AG04450 (cell line): ENCODE results near the gene GAL3ST3. TPM values are rescaled to one million over a fixed set of nuclear protein-coding genes. Genes with fewer than 3 reads are reported as not detected.
A peak's percentile ranks its signal among the peaks of the same experiment; 100 is the strongest.

Source experiments
- CTCF ChIA-PET: fragments of 300-600, 350-600 bp; formaldehyde crosslinking; extraction: SDS; loops from one replicate; lab custom pipeline; 2022; ENCODE audit warnings: antibody characterized with exemption, inconsistent platforms; lab: Charles Lee
- POLR2A ChIA-PET: fragments of 350-600 bp; formaldehyde crosslinking; extraction: SDS; loops from one replicate; lab custom pipeline; 2021; ENCODE audit warnings: antibody characterized with exemption, inconsistent platforms; lab: Yijun Ruan, JAX
- DNase-seq: peaks from one replicate; pipeline ENCODE4 v3.0.0-alpha.2; 2011; ENCODE audit warnings: low read depth, low spot score
- H3K27ac ChIP-seq: one replicate; pipeline ENCODE4 v1.5.1; 2012; ENCODE audit warnings: low read depth, low read length, control low read depth
- H3K27me3 ChIP-seq: one replicate; pipeline ENCODE4 v1.6.0; 2012; ENCODE audit warnings: low read length; ENCODE audit not compliant: control insufficient read depth, insufficient read depth
- H3K4me3 ChIP-seq: 2 replicates; pipeline ENCODE4 v1.5.1; 2011; ENCODE audit warnings: mild to moderate bottlenecking, low read depth, low read length, control low read depth
- H3K9me3 ChIP-seq: 2 replicates; pipeline ENCODE4 v1.5.1; 2012; ENCODE audit warnings: low read length; ENCODE audit not compliant: control insufficient read depth, insufficient read depth
- CTCF ChIP-seq: IDR thresholded peaks from 2 replicates; pipeline ENCODE4 v1.5.1; 2011; ENCODE audit warnings: low read depth, low read length, control low read depth, inconsistent platforms
- polyA plus RNA-seq: library from polyadenylated mRNA; depleted of rRNA; stranded (reverse); fragments of >200 nt; gene quantifications from 2 replicates; pipeline ENCODE4 v1.2.3, GENCODE V29; 2011

GAL3ST3 gene
- polyA plus RNA-seq, 1 experiment = 0.11 TPM

GRCh38 chr11:66006134-66006890 lies 42.6 kb downstream of the GAL3ST3 start:
- no peak for TF ChIP-seq CTCF
- DNase-seq = no peak
- no peaks in the 10 kb centered on the region; the same call in 1 of the 2 replicates for H3K9me3 ChIP-seq
- H3K27ac ChIP-seq = no peak overlapping the region
- POLR2A ChIA-PET = interaction anchor here (0.6 kb wide), 1 partner anchor 246 kb away, joined by 4 read pairs; no protein-coding TSS in a partner anchor
- CTCF ChIA-PET = interaction anchor here (0.9 kb wide), 1 partner anchor 17 kb away, joined by 3 read pairs; no protein-coding TSS in a partner anchor
- no peaks in the 10 kb centered on the region for H3K27me3 ChIP-seq
- H3K4me3 ChIP-seq = no peak overlapping the region

DNA sequence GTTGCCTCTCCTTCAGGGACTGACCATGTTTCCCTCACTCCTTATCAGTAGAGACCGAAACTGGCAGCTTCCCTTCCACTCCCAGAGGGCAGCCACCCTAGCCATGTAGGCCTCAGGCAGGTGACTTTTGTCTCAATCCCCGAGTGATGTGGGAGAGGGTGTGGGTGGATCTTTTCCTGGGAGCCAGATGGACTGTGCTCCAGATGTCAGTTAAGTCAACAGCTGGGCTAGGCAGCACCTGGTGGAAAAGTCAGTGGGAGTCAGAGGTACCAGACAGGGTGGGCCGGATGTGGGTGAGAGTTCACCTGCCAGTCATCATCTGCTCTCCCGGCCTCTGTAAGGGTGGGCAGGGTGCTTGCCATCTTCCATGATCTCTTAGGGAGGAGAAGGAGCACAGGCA lies 44.8 kb downstream of the GAL3ST3 start:
- Histone ChIP-seq H3K27ac (no peak overlapping the region), H3K9me3 (no peaks in the 10 kb centered on the region; the same call in 1 of the 2 replicates), H3K4me3 (no peak overlapping the region), H3K27me3 (no peaks in the 10 kb centered on the region)
- ChIA-PET POLR2A (no interaction called here), CTCF (interaction anchor here (1.6 kb wide), 1 partner anchor 18 kb away, joined by 5 read pairs; no protein-coding TSS in a partner anchor)
- DNase-seq = no peak
- no peak for TF ChIP-seq CTCF

DNA sequence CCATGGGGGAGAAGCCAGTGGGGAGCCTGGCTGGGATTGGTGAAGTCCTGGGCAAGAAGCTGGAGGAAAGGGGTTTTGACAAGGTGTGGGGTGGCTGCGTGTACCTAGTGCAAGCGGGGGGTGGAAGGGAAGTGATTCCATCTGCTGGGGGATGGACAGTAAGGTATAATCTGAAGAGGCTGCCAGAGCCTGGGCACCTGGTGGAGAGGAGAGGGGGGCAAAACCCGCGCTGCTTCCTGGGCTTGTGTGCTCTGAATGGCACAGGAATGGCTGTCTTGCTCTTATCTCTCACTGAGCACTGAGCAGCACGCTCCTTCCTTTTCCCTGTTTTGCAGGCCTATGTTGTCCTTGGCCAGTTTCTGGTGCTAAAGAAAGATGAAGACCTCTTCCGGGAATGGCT lies 45.7 kb downstream of the GAL3ST3 start:
- POLR2A ChIA-PET = interaction anchor here (0.7 to 1.7 kb wide), 5 partner anchors 19 to 840 kb away, joined by 3 to 8 read pairs (median 4); partner anchors contain the start of genes CFL1, FIBP, RCE1 and SART1
- Histone ChIP-seq H3K27me3 (no peaks in the 10 kb centered on the region), H3K27ac (no peak overlapping the region), H3K4me3 (peak overlapping the region; percentile 75), H3K9me3 (no peaks in the 10 kb centered on the region; the same call in 1 of the 2 replicates)
- CTCF ChIA-PET = interaction anchor here (0.7 to 1.2 kb wide), 3 partner anchors 19 to 143 kb away, joined by 3 to 7 read pairs (median 3); partner anchors contain the start of genes FIBP and MUS81
- no peak for DNase-seq
- no peak for TF ChIP-seq CTCF

GRCh38 chr11:66002648-66003225 lies 46.2 kb downstream of the GAL3ST3 start:
- Histone ChIP-seq H3K4me3 (peak overlapping the region; percentile 75), H3K27ac (peak overlapping the region; percentile 99), H3K27me3 (no peaks in the 10 kb centered on the region), H3K9me3 (no peaks in the 10 kb centered on the region; the same call in 1 of the 2 replicates)
- TF ChIP-seq CTCF = peak; percentile 28
- DNase-seq = no peak
- CTCF ChIA-PET = interaction anchor here (0.7 to 1.2 kb wide), 5 partner anchors 20 to 143 kb away, joined by 3 to 7 read pairs (median 3); partner anchors contain the start of genes FIBP and MUS81
- POLR2A ChIA-PET = interaction anchor here (0.5 to 1.7 kb wide), 12 partner anchors 20 to 841 kb away, joined by 3 to 8 read pairs (median 4); partner anchors contain the start of genes CCDC85B, CFL1, FIBP and RCE1
